GM18858 (cell line): ENCODE results near the gene FKBP2.

Experiments
- ATAC-seq: cut with Tn5 transposase; IDR thresholded peaks from one replicate; pipeline ENCODE4 v1.9.1; 2021; ENCODE audit not compliant: unreplicated experiment

FKBP2 gene

DNA sequence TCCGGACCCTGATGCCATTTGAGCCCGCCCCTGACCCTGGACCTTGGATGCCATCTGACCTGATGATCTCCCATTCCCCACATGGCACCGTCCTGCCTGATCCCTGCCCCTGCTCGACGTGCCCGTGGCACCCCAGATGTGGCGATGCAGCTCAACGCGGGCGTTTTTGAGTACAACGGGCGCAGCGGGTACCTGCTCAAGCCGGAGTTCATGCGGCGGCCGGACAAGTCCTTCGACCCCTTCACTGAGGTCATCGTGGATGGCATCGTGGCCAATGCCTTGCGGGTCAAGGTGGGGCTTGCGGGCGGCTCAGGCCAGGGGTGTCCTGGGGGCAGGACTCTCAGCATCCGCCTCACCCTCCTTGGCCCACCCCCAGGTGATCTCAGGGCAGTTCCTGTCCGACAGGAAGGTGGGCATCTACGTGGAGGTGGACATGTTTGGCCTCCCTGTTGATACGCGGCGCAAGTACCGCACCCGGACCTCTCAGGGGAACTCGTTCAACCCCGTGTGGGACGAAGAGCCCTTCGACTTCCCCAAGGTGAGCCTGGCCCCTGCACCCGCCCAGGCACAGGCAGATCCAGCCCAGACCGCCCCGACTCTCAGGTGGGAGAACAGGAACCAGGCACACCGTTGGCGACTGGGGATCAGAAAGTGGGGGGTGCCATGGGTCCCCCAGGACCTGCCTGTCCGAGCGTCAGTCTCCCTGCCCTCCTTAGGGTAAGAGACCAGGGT, 21.5 kb downstream of the FKBP2 start:
- no peak for ATAC-seq

DNA sequence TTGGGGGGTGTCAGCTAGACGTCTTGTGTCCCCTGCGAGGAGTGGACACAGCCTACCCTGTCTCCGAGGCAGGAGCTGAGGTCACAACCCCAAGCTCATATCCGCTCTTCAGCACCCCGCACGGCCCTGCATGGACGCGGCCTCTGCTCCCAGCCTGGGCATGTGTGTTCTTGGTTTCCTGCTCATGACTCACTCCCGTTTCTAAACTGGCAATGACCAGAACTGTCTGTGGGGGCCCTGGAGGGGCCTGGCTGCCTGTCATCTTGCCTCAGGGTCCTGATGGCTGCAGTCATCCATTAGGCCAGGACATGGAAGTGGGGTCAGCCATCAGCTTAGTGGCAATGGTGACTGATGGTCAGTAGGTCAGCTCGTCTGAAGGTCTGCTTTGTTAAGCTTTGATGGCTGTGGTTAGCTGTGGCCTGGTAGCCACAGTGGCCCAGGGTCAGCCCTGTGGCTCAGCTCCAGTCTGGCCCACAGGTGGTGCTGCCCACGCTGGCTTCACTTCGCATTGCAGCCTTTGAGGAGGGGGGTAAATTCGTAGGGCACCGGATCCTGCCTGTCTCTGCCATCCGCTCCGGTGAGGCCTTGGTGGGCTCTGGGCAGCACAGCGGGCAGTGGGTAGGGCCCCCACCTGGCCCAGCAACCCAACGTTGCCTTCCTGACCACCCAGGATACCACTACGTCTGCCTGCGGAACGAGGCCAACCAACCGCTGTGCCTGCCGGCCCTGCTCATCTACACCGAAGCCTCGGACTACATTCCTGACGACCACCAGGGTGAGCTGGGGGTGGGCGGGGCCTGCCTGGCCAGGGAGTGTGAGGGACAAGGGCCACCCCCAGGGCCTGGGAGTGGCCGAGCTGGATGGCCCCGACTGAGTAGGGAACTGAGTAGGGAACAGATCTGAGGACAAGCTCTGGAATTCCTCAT, 22.4 kb downstream of the FKBP2 start:
- no peak for ATAC-seq

GRCh38 chr11:64263947-64264317, 23.0 kb downstream of the FKBP2 start:
- ATAC-seq: no peak

DNA sequence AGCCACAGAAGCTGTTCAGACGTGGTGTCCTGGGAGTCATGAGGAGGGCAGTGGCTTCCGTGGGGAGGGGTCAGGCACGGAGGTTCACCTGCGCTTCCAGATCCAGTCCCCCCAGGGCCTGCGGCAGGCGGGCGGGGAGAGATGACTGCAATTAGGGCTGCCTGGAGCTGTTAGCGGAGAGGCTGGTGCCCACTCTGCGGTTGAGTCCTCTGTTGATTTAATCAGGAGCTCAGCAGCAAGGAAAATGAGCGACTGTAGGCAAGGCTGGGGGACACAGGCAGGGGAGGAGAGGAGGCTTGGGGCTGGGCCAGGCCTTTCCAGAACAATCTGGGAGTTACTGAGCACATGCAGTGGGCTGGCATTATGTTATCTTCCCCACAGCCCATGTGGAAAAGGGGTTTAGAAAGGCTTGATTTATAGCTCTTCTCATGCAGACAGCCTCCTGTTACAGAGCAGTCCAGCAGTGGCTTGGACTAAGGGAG, 23.5 kb downstream of the FKBP2 start:
- no peak for ATAC-seq

DNA sequence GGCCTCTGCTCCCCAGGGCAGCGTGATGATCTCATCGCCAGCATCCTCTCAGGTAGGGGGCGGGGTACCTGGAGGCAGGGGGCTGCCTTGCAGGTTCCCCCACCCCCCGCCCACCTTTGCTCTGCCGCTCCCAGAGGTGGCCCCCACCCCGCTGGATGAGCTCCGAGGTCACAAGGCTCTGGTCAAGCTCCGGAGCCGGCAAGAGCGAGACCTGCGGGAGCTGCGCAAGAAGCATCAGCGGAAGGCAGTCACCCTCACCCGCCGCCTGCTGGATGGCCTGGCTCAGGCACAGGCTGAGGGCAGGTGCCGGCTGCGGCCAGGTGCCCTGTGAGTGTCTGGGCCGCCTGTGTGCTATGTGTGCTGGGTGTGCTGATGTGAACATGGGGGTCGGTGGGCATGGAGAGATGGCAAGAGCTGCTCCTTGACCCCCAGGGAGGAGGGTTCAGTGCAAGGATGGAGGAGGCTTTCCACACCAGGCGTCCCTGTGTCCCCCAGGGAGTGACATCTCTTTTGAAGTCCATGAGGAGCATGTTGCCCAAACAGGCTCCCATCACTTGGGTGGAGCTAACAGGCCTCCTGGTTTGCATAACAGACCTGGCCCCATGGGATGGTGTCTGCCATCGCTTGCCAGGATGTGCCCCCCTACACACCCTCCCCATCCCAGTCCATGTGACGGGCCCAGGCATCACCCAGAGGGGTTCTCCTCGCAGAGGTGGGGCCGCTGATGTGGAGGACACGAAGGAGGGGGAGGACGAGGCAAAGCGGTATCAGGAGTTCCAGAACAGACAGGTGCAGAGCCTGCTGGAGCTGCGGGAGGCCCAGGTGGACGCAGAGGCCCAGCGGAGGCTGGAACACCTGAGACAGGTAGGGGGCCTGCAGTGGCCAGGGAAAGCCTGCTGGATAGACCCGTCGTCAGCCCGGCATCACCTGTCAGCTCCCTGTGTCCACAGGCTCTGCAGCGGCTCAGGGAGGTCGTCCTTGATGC, 24.6 kb downstream of the FKBP2 start:
- ATAC-seq: no peak

- no peak for ATAC-seq
These were observed 25.4 kb downstream of the FKBP2 start for GRCh38 chr11:64266339-64266738.

- ATAC-seq: no peak
These were observed 26.5 kb downstream of the FKBP2 start for GRCh38 chr11:64267207-64267945.

DNA sequence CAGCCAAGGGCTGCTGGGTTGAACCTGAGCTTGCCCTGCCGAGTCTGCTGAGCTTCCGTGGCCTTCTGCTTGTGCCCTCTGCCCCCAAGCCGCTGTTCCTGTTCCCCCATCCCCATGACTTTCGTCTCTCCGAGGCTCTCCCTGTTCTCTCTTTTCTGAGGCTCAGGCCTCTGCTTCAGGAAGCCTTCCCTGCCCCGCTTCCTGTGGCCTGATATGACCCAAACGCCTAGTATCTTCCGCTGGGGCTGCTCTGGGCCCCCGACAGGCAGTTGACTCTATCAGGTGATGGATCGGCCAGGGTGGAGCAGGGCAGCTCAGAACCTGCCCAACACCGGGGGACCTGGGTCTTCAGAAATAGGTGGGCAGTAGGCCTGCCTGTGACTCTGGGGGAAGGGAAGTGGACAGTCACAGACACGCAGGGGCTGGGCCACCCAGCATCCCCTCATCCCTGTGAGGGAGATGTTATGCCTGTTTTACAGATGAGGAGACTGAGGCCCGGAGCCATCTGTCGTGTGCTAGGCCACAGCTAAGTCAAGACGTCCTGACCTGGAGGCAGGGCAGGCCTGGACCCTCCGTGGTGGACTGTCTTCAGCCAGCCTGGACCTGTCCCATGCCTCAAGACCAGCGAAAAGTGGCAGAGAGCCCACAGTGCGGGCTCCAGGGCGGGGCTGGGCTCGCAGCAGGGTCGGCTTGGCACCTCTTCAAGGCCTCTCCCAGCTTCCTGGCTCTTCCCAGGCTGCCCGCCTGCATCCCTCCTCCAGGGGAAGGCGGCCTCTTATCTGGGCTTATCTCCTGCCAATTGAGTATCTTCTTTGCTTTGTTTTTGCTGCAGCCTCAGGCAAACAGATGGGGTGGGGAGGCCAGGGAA, 27.4 kb downstream of the FKBP2 start:
- ATAC-seq: no peak

DNA sequence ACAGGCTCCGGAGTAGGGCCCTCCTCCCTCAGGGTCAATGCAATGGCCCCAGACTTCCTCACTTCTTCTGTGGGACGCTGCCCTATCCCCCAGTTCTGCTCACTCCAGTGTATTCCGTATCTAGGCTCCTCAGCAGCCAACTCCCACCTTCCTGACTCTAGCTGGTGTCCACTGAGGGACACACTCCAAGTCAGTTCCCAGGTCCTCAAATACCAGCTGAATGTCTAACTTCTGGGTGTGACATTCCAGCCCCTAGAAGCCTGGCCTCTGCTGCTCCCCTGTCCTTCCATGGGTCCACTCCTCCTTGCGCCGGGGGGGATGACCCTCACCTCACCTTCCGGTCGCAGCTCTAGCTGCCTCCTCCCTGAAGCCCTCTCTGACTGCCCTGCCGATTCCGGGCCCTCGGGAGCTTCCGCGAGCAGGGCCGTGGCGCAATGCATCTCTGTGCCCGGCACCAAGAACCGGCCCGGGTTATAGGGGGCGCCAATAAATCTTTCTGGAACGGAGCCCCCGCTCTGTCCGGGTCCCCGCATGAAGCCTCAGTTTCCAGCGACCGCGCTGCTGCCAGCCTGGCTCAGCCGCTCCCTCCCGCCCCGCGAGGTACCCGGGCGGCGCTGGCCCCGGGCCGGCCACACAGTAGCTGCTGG, 28.1 kb downstream of the FKBP2 start:
- ATAC-seq: no peak

- peak; percentile 54 for ATAC-seq
These were observed 28.8 kb downstream of the FKBP2 start for GRCh38 chr11:64269540-64270220.

DNA sequence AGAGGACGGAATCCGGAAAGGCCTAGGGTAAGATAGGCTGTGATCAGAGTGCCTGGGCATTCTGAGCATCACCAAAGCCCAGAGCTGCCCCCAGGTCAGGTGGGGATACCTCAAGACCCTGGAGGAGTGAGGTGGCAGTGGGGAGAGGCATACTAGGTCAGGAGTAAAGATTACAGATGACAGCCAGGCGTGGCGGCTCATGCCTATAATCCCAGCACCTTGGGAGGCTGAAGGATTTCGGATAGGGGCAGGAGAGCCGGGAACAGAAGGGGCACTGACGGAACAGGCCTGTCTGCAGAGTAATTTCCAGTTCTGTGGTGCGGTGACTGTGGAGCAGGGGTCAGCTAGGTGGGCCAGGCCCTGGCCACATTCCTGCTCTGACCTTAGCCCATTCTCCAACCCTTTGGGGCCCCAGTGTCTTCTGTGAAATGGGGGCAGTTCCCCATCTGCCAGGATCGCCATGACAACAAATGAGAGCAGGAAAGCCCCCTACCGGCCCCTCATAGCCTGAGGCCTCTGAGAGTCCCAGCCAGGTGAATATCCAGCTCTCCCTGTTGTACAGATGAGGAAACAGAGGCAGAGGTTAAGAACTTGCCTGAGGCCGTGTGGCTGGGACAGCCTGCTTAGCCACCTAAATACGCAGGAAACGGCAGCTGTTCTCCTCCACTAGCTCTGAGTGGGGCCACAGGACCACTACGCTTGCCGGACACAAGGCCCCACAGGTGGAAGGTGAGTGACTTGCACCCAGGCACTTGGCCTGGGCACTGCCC, 34.3 kb downstream of the FKBP2 start:
- ATAC-seq: no peak

- ATAC-seq: no peak
These were observed 34.9 kb downstream of the FKBP2 start for GRCh38 chr11:64275841-64276240.

GRCh38 chr11:64276653-64277431, 35.9 kb downstream of the FKBP2 start:
- ATAC-seq: no peak

- no peak for ATAC-seq
These were observed 37.8 kb downstream of the FKBP2 start for GRCh38 chr11:64278576-64279190.

GRCh38 chr11:64281957-64282770, 41.3 kb downstream of the FKBP2 start:
- no peak for ATAC-seq
